Bronchial epithelial cell (primary cell): ENCODE measurements around the gene SCAF4. TPM values are rescaled to one million over a fixed set of nuclear protein-coding genes. Genes with fewer than 3 reads are reported as not detected.

Experiments
- DNase-seq: peaks from one replicate; pipeline ENCODE4 v3.0.0-alpha.2; 2010; ENCODE audit warnings: low read depth
- FAIRE-seq: peaks from 2 replicates; lab custom pipeline; 2011; peaks lifted over from hg19 to GRCh38; lab: Jason Lieb, UNC
- H3K27me3 ChIP-seq: 2 replicates; pipeline ENCODE4 v1.5.1; 2011; ENCODE audit warnings: low read length; ENCODE audit not compliant: control insufficient read depth, insufficient read depth
- H3K36me3 ChIP-seq: 2 replicates; pipeline ENCODE4 v1.5.1; 2011; ENCODE audit warnings: low read length; ENCODE audit not compliant: control insufficient read depth, insufficient read depth
- H3K4me3 ChIP-seq: 2 replicates; pipeline ENCODE4 v1.5.1; 2011; ENCODE audit warnings: mild to moderate bottlenecking, low read depth, low read length, control low read depth
- total RNA-seq: library from RNA; depleted of rRNA; stranded (reverse); fragments of >200 nt; gene quantifications from 2 replicates; pipeline ENCODE4 v1.2.1, GENCODE V29; 2014
- TF ChIP-seq, protein P1 (sequence below): IDR thresholded peaks from 2 replicates; pipeline ENCODE4 v1.5.1; 2011; ENCODE audit warnings: mild to moderate bottlenecking, moderate library complexity, low read length, control low read depth, inconsistent platforms; ENCODE audit not compliant: insufficient read depth, severe bottlenecking

The SCAF4 gene
- total RNA-seq, 1 donor from 2014 or later = 2.9 TPM

DNA sequence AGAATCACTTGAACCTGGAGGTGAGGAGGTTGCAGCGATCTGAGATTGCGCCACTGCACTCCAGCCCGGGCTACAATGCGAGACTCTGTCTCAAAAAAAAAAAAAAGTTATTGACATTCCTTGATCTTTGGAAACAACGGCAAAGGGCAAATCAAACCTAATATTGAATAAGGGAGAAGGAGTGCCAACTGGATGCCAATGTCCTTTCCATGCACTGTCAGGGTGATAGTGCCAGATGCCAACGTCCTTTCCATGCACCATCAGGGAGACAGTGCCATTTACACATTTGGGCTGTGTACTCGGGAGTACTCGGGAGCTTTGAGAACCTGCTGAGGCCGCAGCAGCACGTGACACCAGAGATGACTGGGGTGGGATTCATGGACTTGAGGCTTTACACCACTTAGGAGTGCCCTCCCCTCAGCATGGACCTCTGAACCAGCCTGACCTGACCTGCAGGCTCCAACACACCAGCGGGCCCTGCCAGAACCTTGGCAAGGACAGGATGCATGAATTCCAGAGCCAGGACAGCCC, 106.9 kb downstream of the SCAF4 start:
- H3K27me3 ChIP-seq = no peaks in the 10 kb centered on the region
- TF ChIP-seq, protein P1, sequence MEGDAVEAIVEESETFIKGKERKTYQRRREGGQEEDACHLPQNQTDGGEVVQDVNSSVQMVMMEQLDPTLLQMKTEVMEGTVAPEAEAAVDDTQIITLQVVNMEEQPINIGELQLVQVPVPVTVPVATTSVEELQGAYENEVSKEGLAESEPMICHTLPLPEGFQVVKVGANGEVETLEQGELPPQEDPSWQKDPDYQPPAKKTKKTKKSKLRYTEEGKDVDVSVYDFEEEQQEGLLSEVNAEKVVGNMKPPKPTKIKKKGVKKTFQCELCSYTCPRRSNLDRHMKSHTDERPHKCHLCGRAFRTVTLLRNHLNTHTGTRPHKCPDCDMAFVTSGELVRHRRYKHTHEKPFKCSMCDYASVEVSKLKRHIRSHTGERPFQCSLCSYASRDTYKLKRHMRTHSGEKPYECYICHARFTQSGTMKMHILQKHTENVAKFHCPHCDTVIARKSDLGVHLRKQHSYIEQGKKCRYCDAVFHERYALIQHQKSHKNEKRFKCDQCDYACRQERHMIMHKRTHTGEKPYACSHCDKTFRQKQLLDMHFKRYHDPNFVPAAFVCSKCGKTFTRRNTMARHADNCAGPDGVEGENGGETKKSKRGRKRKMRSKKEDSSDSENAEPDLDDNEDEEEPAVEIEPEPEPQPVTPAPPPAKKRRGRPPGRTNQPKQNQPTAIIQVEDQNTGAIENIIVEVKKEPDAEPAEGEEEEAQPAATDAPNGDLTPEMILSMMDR = no peak
- FAIRE-seq (no peak), DNase-seq (no peak)
- no peak overlapping the region for H3K4me3 ChIP-seq
- no peaks in the 10 kb centered on the region for H3K36me3 ChIP-seq

DNA sequence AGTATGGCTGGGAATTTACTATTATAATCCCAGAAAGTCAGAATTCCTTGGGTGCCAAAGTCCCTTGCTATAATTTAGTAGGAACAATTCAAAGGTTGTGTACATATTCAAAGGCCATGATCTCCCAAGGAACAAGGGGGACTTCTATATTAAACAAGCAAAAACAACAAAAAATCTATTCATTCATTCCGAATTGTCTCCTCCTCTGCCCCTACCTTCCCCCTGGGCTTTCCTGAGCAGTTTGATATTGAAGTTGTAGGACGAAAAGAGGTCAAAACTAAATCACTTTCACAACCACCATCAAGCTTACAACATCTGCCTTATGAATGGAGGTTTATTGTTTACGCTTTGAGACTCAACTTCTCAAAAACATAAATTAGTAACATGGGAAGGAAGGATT, 107.7 kb downstream of the SCAF4 start:
- DNase-seq (no peak), FAIRE-seq (no peak)
- H3K27me3 ChIP-seq = no peaks in the 10 kb centered on the region
- TF ChIP-seq, protein P1 = no peak
- no peak overlapping the region for H3K4me3 ChIP-seq
- H3K36me3 ChIP-seq = no peaks in the 10 kb centered on the region

DNA sequence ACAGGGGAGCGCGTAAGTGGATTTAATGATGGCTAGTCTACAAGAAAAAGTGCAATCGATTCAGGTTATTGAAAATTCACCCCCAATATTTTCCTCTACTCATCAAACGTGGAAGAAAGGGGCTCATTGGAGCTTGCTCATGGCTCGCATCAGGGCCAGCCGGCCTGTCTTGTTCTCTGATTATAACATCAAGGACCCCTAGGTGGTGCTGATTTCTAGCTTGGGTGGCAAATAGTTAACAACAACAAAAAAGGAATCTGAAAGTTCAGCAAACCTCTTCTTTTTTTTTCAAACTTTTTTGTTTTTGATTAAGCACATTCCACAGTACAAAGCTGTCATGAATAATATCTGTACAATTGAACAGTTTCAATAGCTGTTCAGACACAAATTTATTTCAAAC, 108.3 kb downstream of the SCAF4 start:
- no peaks in the 10 kb centered on the region for H3K27me3 ChIP-seq
- TF ChIP-seq, protein P1 = no peak
- no peak for FAIRE-seq
- H3K4me3 ChIP-seq = no peak overlapping the region
- no peaks in the 10 kb centered on the region for H3K36me3 ChIP-seq
- DNase-seq = no peak

DNA sequence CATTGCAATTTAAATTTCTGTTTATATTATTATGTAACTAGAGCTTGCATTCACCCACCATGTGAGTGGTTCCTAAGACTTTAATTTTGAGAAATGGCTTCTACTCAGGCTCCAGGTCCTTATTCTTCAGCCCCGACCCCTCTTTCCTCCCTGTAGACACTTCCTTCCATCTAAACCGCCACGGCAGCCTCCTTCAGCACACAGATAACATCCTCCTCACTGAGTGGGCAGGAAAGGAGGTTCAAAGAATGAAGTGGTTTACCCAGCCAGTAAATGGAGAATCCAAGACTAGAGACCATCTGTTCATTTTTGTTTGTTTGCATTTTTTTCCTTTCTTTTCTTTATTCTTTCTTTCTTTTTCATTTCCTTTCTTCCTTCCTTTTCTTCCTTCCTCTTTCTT, 109.5 kb downstream of the SCAF4 start:
- DNase-seq (no peak), FAIRE-seq (no peak)
- no peaks in the 10 kb centered on the region for H3K27me3 ChIP-seq
- TF ChIP-seq, protein P1 = no peak
- H3K4me3 ChIP-seq = no peak overlapping the region
- no peaks in the 10 kb centered on the region for H3K36me3 ChIP-seq

Other genes with a start within 250 kb of the SCAF4 start
- 116 and 154 TPM in 2 replicates for gene SOD1, start 72.4 kb downstream of the SCAF4 start, total RNA-seq
- under 0.01 TPM in 2 replicates for gene HUNK, start 140.9 kb upstream of the SCAF4 start, total RNA-seq